CD4-positive, alpha-beta T cell treated with Interleukin-4 for 1 hour (primary cell): ENCODE data around the gene OR6K3.
"Not testable (repeated sequence)": the region's sequence is repeated elsewhere in the genome, so short reads cannot be mapped to it uniquely, and the experiment has no call there.

Source experiments
- DNase-seq, 2 donors: peaks; one replicate each; pipeline ENCODE4 v3.0.0-alpha.2; 2020 to 2022

The OR6K3 gene

GRCh38 chr1:158720620-158721019 lies at the start of gene OR6K3:
Gene OR6K3 (minus strand): TSS chr1:158720720. CDS start chr1:158718115, 2,605 bp downstream.
- no peak for DNase-seq

DNA sequence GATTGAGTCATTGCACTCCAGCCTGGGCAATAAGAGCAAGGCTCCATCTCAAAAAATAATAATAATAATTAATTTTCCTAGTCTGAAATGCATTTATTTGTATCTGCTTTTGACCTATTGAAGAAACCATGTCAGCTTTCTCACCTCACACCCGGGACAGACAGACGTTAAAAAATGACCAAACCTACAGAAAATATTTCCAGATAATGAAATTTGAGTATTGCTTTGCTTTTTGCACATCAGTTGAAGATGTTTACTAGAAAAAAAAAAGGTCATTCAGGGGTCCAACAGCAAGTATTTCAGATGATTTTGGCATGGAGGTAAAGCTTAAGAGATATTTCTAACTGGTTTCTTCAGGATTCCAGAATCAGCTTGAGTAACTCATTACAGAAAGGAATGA lies 33.9 kb upstream of the OR6K3 start, which contains the start of gene OR6K6:
OR6K6 (plus strand) TSS at position 301 of the 400 bp plus-strand sequence. CDS start 168 bp downstream, outside the sequence.
- DNase-seq, result no peak

GRCh38 chr1:158752155-158752712 lies 31.7 kb upstream of the OR6K3 start:
- no peak for DNase-seq

GRCh38 chr1:158735848-158736247 lies 15.3 kb upstream of the OR6K3 start:
- DNase-seq, result no peak

DNA sequence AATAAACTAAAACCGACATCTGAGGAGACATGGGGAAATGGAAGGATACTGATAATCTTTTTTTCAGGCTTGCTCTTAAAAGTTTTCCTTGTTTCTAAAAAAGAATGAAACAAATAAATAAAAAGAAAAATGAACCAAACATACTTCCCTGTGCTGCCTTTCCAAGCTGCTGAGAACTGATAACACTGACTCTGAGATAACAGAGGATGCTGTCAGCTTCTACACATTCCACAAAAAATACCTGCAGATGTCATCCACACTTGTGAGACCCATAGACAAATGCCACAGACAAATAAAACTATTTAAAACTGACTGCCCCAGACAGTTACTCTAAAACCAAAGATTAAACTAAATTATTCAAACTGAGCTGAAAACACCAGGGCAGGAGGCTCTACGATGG lies 12.0 kb upstream of the OR6K3 start:
- no peak for DNase-seq

- no peak for DNase-seq
Measured at GRCh38 chr1:158731707-158732106, 11.2 kb upstream of the OR6K3 start.

DNA sequence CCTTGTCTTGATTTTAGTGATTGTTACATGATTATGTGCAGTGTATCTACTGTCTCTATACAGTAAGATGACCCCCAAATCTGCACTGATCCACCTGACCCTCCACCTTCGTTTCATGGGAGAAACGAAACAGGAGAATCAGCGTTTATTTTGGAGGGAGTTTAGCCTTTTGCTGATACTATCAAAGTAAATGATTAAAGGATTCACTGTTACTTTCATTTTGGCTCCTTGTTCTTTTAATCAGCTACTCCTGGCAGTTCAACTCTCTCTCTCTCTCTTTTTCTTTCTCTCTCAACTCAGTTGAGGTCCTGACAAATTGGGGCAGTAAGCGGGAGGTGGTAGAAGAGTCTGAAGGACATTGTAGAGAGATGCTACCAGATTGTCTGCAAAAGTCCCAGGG lies 9.9 kb upstream of the OR6K3 start:
- no peak for DNase-seq

DNA sequence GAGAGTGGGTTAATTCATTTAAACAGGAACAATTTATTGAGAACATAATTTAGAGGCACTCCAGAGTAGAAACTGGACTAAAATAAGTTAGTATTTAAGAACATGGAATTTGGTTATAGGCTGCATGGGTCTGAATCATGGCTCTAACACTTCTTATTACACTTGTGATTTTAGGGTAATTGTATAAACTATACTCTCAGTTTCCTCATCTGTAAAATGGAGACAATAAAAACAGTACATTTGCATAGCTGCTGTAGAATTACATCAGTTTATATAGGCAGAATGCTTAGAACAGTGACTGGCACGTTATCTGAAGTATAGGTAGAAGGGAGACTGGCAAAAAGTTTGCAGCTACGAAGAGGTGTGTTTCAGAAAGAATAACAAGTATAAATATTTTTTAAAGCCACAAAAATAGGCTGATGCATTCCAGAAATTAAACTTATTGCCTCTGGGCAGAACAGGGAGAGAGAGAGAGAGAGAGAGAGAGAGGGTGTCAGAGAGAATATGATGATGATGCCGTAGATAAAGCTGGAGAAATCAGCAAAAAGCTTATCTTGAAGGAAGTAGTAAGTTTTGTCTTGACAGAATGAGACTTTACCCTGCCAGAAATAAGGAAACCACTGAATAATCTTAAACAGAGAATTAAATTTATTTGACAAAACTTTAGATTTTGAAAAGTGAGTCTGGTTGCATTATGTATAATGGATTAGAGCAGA lies 8.1 kb upstream of the OR6K3 start:
- no peak for DNase-seq

- no peak for DNase-seq
Measured at GRCh38 chr1:158724442-158724841, 3.9 kb upstream of the OR6K3 start.

DNA sequence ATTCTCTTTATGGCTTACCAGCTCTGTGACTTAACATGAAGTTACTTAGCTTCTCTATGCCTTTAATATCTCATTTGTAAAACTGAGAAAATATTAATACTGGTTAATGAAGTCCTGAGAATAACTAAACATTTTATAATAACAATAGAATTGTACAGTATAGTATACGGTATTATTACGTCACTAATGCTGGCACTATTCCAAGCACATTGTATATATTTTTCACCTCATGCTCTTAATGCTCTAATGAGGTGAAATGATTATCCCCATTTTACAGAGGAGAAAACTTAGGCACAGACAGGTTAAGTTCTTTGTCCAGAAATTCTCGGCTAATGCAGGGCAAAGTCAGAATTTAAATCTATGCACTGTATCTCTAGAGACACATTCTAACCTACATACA lies 856 bp downstream of the OR6K3 start:
- DNase-seq, result no peak

GRCh38 chr1:158717344-158717743 lies 3.2 kb downstream of the OR6K3 start:
- DNase-seq, result no peak

- DNase-seq, result no peak
Measured at GRCh38 chr1:158716335-158716734, 4.2 kb downstream of the OR6K3 start.

- DNase-seq, result no peak
Measured at GRCh38 chr1:158714754-158715153, 5.8 kb downstream of the OR6K3 start.

GRCh38 chr1:158711098-158711497 lies 9.4 kb downstream of the OR6K3 start:
- DNase-seq, result no peak

DNA sequence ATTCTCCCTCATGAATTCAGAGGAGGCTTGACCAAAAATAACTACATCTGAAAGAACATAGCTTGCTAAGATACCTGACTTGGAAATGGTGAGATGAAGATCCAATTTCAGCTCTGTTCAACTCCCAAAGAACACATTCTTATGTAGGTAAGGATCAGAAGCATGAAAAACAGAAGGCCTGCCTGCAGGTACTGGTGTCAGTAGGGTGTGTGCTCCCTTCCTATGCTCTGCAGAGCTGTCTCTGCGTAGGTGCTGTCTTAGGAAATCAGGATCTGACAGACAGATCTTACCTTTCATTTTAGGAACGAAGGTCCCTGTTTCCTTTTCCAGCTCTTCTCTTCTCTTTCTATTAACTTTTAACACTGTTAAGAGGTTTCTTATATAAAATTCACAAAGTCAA lies 14.4 kb downstream of the OR6K3 start:
- DNase-seq, result no peak

DNA sequence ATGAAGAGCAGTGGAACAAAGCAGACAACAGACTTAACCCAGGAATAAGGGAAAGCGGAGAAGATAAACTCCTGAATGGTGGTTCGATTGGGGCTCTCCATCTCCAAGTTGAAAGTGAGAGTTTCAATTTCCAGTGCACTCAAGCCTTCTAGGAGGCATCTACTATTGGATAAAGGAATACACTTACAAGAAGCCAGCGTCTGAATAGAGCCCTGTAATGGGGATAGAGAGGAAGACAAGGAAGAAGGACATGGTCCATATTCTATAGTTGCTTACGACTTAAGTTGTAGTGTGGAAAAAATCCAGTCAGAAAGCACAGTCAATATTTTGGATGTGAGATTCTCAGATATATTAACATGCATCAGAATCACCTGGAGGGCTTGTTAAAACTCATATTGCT lies 20.0 kb downstream of the OR6K3 start, which contains the start of gene OR6K2:
OR6K2 (minus strand) TSS at position 101 of the 400 bp plus-strand sequence; CDS start at position 101, 0 bp downstream.
- no peak for DNase-seq

DNA sequence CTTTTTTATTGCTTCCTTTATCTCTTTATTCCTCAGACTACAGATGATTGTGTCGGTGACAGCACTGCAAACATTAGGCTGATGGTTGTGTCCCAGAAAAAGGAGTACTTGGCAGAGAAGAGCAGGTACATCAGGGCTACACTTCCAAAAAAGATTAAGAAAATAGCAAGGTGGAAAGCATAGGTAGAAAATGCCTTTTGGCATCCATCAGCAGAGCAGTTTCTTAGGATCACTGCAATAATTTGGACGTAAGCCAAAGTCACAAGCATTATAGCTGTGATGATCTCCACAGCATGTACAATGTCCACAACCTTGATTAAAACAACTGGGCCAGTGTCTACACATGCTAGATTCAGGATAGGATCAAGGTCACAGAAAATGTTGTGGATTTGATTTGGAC lies 25.9 kb downstream of the OR6K3 start:
- no peak for DNase-seq

- DNase-seq, result no peak
Measured at GRCh38 chr1:158692356-158692755, 28.2 kb downstream of the OR6K3 start.

- DNase-seq, result no peak
Measured at GRCh38 chr1:158691907-158692306, 28.6 kb downstream of the OR6K3 start.

GRCh38 chr1:158691149-158691548 lies 29.4 kb downstream of the OR6K3 start:
- not testable (repeated sequence) for DNase-seq

GRCh38 chr1:158689875-158690274 lies 30.6 kb downstream of the OR6K3 start:
- no peak for DNase-seq

DNA sequence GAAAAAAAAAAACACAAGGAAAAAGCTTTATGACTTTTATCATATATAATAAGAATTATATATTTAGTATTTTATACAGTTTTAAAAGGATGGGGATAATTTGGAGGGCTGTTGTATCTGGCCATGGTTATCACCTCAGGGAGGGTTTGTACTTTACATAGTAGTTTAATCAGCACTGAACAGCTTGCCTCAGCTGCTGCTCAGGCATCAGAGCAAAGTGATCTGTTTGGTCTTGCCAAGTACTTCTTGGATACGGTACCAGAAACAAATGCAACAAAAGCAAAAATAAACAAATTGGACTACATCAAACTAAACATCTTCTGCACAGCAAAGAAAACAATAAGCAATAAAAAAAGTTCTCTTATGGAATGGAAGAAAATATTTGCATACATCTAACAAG lies 31.4 kb downstream of the OR6K3 start:
- no peak for DNase-seq

DNA sequence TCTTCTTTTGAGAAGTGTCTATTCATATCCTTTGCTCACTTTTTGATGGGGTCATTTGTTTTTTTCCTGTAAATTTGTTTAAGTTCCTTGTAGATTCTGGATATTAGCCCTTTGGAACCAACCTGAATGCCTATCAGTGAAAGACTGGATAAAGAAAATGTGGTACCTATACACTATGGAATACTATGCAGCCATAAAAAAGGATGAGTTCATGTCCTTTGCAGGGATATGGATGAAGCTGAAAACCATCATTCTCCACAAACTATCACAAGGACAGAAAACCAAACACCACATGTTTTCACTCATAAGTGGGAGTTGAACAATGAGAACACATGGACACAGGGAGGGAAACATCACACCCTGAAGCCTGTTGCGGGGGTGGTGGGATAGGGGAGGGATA lies 32.2 kb downstream of the OR6K3 start:
- not testable (repeated sequence) for DNase-seq

- DNase-seq, result no peak
Measured at GRCh38 chr1:158687037-158687436, 33.5 kb downstream of the OR6K3 start.
